ENCODE results near the gene CHST8. TPM values are rescaled to one million over a fixed set of nuclear protein-coding genes. Genes with fewer than 3 reads are reported as not detected.
A peak's percentile ranks its signal among the peaks of the same experiment; 100 is the strongest.

The CHST8 gene
- polyA plus RNA-seq, 3 donors: not detected

DNA sequence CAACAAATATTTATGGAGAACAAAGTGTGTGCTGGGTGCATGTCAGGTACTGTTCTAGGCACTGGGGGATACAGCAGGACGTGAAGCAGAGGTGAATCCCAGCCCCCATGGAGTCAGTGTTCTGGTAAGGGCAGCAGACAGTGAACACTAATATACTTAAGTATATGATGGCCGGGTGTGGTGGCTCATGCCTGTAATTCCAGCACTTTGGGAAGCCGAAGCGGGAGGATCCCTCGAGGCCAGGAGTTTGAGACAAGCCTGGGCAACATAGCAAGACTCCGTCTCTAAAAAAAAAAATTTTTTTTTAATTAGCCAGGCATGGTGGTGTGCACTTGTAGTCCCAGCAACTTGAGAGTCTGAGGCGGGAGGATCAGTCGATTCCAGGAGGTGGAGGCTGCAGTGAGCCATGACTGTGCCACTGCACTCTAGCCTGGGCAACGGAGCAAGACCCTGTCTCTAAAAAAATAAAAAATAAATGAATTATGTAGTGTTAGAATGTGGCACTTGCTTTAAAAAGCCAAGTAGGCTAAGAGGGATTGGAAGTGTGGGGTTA is 22.6 kb downstream of the CHST8 start:
- no peak overlapping the region for H3K9ac ChIP-seq (ENCODE audit: insufficient read depth, low read length, poor library complexity, severe bottlenecking)
- Mint-ChIP-seq H3K27ac (peak overlapping the region in 1 of 7 donors; percentile 4), H3K4me3 (no peak overlapping the region), H3K4me1 (no peaks in the 10 kb centered on the region), H3K27me3 (ENCODE audit: low read depth in 3 of 3) (peaks cover 5 to 9% (median 6%) of the 10 kb centered on the region in 3 donors), H3K9me3 (peaks cover 0 to 2% (median 0%) of the 10 kb centered on the region in 7 donors), H3K36me3 (no peaks in the 10 kb centered on the region)
- no peaks in the 10 kb centered on the region for H3K4me1 ChIP-seq (ENCODE audit: control insufficient read depth in 1 of 2, insufficient read depth in 2 of 2, low read length in 2 of 2)
- H2AFZ ChIP-seq (ENCODE audit: insufficient read depth, low read depth, low read length, poor library complexity, severe bottlenecking): no peak overlapping the region
- no peaks in the 10 kb centered on the region for H4K20me1 ChIP-seq (ENCODE audit: insufficient read depth, low read length)
- H3K9me3 ChIP-seq (replicated peaks in 1 of 2; ENCODE audit: control insufficient read depth in 1 of 2, insufficient read depth in 1 of 2, low read length in 2 of 2): no peaks in the 10 kb centered on the region
- TF ChIP-seq, protein P1, sequence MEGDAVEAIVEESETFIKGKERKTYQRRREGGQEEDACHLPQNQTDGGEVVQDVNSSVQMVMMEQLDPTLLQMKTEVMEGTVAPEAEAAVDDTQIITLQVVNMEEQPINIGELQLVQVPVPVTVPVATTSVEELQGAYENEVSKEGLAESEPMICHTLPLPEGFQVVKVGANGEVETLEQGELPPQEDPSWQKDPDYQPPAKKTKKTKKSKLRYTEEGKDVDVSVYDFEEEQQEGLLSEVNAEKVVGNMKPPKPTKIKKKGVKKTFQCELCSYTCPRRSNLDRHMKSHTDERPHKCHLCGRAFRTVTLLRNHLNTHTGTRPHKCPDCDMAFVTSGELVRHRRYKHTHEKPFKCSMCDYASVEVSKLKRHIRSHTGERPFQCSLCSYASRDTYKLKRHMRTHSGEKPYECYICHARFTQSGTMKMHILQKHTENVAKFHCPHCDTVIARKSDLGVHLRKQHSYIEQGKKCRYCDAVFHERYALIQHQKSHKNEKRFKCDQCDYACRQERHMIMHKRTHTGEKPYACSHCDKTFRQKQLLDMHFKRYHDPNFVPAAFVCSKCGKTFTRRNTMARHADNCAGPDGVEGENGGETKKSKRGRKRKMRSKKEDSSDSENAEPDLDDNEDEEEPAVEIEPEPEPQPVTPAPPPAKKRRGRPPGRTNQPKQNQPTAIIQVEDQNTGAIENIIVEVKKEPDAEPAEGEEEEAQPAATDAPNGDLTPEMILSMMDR (IDR thresholded peaks at IDR 0.05): no peak
- H3K27ac ChIP-seq (ENCODE audit: low read depth in 1 of 2, low read length in 2 of 2): no peak overlapping the region
- DNase-seq: no peak
- 92% methylated on average over 4 of the region's 9 CpGs for WGBS (ENCODE audit: insufficient coverage)
- no peaks in the 10 kb centered on the region for H3K36me3 ChIP-seq (replicated peaks in 1 of 2; ENCODE audit: control insufficient read depth in 1 of 2, insufficient read depth in 2 of 2, low read length in 2 of 2)
- H3K27me3 ChIP-seq (ENCODE audit: control insufficient read depth in 2 of 2, insufficient read depth in 2 of 2, low read length in 2 of 2): no peaks in the 10 kb centered on the region
- H3K4me3 ChIP-seq (replicated peaks in 1 of 3; ENCODE audit: low read depth in 2 of 3, low read length in 3 of 3): no peak overlapping the region
- no peak overlapping the region for H3K4me2 ChIP-seq (replicated peaks; ENCODE audit: extremely low read depth, low read length, poor library complexity, severe bottlenecking)
- intact Hi-C loops (cut with micrococcal nuclease): no loop called here
- H3K79me2 ChIP-seq (ENCODE audit: insufficient read depth, low read length): no peaks in the 10 kb centered on the region

DNA sequence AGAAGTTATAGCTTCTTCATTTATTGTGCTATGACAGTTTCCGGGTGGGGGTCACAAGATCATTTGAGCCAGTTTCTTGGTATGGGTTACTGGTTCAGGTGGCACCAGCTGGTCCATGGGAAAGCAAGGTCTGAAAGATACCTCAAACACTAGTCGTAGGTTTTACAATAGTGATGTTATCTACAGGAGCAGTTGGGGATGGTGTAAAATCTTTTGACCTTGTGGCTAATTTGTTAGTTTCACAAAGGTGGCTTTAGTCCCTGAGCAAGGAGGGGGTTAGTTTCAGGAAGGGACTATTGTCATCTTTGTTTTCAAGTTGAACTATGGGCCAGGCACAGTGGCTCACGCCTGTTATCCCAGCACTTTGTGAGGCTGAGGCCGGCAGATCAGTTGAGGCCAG is 24.6 kb downstream of the CHST8 start:
- Histone ChIP-seq H3K27ac (ENCODE audit: low read depth in 1 of 2, low read length in 2 of 2) (no peak overlapping the region), H3K4me2 (replicated peaks; ENCODE audit: extremely low read depth, low read length, poor library complexity, severe bottlenecking) (no peak overlapping the region), H3K79me2 (ENCODE audit: insufficient read depth, low read length) (no peaks in the 10 kb centered on the region), H3K36me3 (replicated peaks in 1 of 2; ENCODE audit: control insufficient read depth in 1 of 2, insufficient read depth in 2 of 2, low read length in 2 of 2) (no peaks in the 10 kb centered on the region), H3K27me3 (ENCODE audit: control insufficient read depth in 2 of 2, insufficient read depth in 2 of 2, low read length in 2 of 2) (no peaks in the 10 kb centered on the region), H3K4me3 (replicated peaks in 1 of 3; ENCODE audit: low read depth in 2 of 3, low read length in 3 of 3) (no peak overlapping the region), H3K9ac (ENCODE audit: insufficient read depth, low read length, poor library complexity, severe bottlenecking) (no peak overlapping the region), H2AFZ (ENCODE audit: insufficient read depth, low read depth, low read length, poor library complexity, severe bottlenecking) (no peak overlapping the region), H4K20me1 (ENCODE audit: insufficient read depth, low read length) (no peaks in the 10 kb centered on the region), H3K4me1 (ENCODE audit: control insufficient read depth in 1 of 2, insufficient read depth in 2 of 2, low read length in 2 of 2) (no peaks in the 10 kb centered on the region), H3K9me3 (replicated peaks in 1 of 2; ENCODE audit: control insufficient read depth in 1 of 2, insufficient read depth in 1 of 2, low read length in 2 of 2) (no peaks in the 10 kb centered on the region)
- no peak overlapping the region for H3K27ac Mint-ChIP-seq
- no peak overlapping the region for H3K4me3 Mint-ChIP-seq
- no peaks in the 10 kb centered on the region for H3K36me3 Mint-ChIP-seq
- TF ChIP-seq, protein P1 (IDR thresholded peaks at IDR 0.05): no peak
- H3K27me3 Mint-ChIP-seq (ENCODE audit: low read depth in 3 of 3): peaks cover 4 to 11% (median 6%) of the 10 kb centered on the region in 3 donors
- no peaks in the 10 kb centered on the region for H3K4me1 Mint-ChIP-seq
- intact Hi-C loops (cut with micrococcal nuclease): no loop called here
- WGBS (ENCODE audit: insufficient coverage): 87% methylated on average over 2 of the region's 4 CpGs
- DNase-seq: no peak
- peaks cover 0 to 2% (median 0%) of the 10 kb centered on the region in 7 donors for H3K9me3 Mint-ChIP-seq

All from CD14-positive monocyte (primary cell).